Measurements from ENCODE around the gene ACSS3. TPM values are rescaled to one million over a fixed set of nuclear protein-coding genes. Genes with fewer than 3 reads are reported as not detected.

Gene ACSS3
- total and polyA plus RNA-seq, 4 donors: 18.2 to 94.3 (median 32.5) TPM

- TF ChIP-seq, protein P1, sequence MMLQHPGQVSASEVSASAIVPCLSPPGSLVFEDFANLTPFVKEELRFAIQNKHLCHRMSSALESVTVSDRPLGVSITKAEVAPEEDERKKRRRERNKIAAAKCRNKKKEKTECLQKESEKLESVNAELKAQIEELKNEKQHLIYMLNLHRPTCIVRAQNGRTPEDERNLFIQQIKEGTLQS (IDR thresholded peaks at IDR 0.05): peak; percentile 65
- TF ChIP-seq TAF1 (conservative IDR thresholded peaks at IDR 0.05) (no peak), MAX (IDR thresholded peaks at IDR 0.05) (peak; percentile 68), RXRA (IDR thresholded peaks at IDR 0.05) (peak; percentile 74 to 79), NR2F2 (IDR thresholded peaks at IDR 0.05) (no peak), SP1 (IDR thresholded peaks at IDR 0.05) (peak; percentile 61), HNF4G (IDR thresholded peaks at IDR 0.05) (no peak)
- TF ChIP-seq, protein P2, sequence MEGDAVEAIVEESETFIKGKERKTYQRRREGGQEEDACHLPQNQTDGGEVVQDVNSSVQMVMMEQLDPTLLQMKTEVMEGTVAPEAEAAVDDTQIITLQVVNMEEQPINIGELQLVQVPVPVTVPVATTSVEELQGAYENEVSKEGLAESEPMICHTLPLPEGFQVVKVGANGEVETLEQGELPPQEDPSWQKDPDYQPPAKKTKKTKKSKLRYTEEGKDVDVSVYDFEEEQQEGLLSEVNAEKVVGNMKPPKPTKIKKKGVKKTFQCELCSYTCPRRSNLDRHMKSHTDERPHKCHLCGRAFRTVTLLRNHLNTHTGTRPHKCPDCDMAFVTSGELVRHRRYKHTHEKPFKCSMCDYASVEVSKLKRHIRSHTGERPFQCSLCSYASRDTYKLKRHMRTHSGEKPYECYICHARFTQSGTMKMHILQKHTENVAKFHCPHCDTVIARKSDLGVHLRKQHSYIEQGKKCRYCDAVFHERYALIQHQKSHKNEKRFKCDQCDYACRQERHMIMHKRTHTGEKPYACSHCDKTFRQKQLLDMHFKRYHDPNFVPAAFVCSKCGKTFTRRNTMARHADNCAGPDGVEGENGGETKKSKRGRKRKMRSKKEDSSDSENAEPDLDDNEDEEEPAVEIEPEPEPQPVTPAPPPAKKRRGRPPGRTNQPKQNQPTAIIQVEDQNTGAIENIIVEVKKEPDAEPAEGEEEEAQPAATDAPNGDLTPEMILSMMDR (IDR thresholded peaks at IDR 0.05; ENCODE audit: low read depth, low read length, missing input control): no peak
These were observed 43.1 kb downstream of the ACSS3 start (continued) for GRCh38 chr12:81120961-81121360.

DNA sequence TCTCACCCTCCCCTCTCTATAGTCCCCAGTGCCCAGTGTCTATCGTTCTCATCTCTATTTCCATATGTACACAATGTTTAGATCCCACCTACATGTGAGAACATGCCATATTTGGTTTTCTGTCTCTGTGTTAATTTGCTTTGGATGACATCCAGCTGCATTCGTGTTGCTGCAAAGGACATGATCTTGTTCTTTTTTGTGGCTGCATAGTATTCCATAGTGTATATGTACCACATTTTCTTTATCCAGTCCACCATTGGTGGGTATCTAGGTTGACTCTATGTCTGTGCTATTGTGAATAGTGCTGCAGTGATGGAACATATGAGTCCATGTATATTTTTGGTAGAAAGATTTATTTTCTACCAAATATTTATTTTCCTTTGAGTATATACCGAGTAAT is 45.7 kb downstream of the ACSS3 start:
- TF ChIP-seq NR2F2 (IDR thresholded peaks at IDR 0.05) (no peak), HNF4G (IDR thresholded peaks at IDR 0.05) (no peak), HNF4A (conservative IDR thresholded peaks at IDR 0.05) (no peak), EGR1 (IDR thresholded peaks at IDR 0.05; ENCODE audit: low read depth in 2 of 2) (no peak), RXRA (IDR thresholded peaks at IDR 0.05) (no peak), FOXA1 (IDR thresholded peaks at IDR 0.05) (no peak)
- TF ChIP-seq, protein P1 (IDR thresholded peaks at IDR 0.05): no peak
- 72% methylated on average over 3 of the region's 3 CpGs for WGBS
- no peak overlapping the region for H3K4me3 ChIP-seq (ENCODE audit: low read depth in 1 of 3, low read length in 3 of 3)

DNA sequence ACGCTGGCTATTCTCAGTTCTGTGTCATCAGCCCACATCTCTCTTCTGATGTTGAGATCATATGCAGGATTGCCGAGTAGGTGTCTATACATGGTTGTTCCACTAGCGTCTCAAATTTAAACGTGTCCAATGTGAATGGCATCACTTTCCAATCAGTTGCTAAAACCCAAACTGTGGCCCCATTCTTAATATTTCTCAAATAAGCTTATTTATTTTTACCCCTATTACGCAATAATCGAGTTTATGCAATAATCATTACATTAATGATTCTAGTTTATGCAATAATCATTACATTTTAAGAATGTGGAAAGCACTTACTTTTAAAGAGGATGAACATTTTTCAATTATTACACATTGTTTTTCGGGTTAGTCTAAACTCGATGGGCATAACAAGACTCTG is 47.8 kb downstream of the ACSS3 start:
- no peaks in the 10 kb centered on the region for H3K36me3 ChIP-seq (ENCODE audit: control insufficient read depth in 4 of 4, insufficient read depth in 3 of 4, low read depth in 1 of 4, low read length in 3 of 4)
- WGBS: 91% methylated on average over 8 of the region's 8 CpGs
- TF ChIP-seq GABPA (IDR thresholded peaks at IDR 0.05 in 1 of 2, conservative IDR thresholded peaks at IDR 0.05 in 1 of 2) (no peak), ZBTB33 (IDR thresholded peaks at IDR 0.05) (no peak), HNF4G (IDR thresholded peaks at IDR 0.05) (no peak), FOXA1 (IDR thresholded peaks at IDR 0.05) (no peak), NR2F2 (IDR thresholded peaks at IDR 0.05) (no peak), JUND (IDR thresholded peaks at IDR 0.05) (no peak), EGR1 (IDR thresholded peaks at IDR 0.05; ENCODE audit: low read depth in 2 of 2) (no peak), SP1 (IDR thresholded peaks at IDR 0.05) (no peak), TAF1 (conservative IDR thresholded peaks at IDR 0.05) (no peak), HNF4A (conservative IDR thresholded peaks at IDR 0.05) (no peak), FOXA2 (IDR thresholded peaks at IDR 0.05) (no peak), RXRA (IDR thresholded peaks at IDR 0.05) (no peak)
- TF ChIP-seq, protein P2 (IDR thresholded peaks at IDR 0.05; ENCODE audit: low read depth, low read length, missing input control): no peak
- H3K4me3 ChIP-seq (ENCODE audit: low read depth in 1 of 3, low read length in 3 of 3): no peak overlapping the region
- peaks cover 2 to 12% (median 5%) of the 10 kb centered on the region in 4 donors for H3K4me1 ChIP-seq (ENCODE audit: control insufficient read depth in 4 of 4, insufficient read depth in 4 of 4, low read length in 3 of 4)
- no peak overlapping the region for H3K27ac ChIP-seq (ENCODE audit: low read depth in 1 of 2, low read length in 2 of 2)
- H3K9me3 ChIP-seq (ENCODE audit: control insufficient read depth in 4 of 4, low read length in 3 of 4): no peaks in the 10 kb centered on the region
- DNase-seq (ENCODE audit: low spot score): no peak
- H3K27me3 ChIP-seq (ENCODE audit: control insufficient read depth in 4 of 4, insufficient read depth in 4 of 4, low read length in 3 of 4): no peaks in the 10 kb centered on the region
- no peak overlapping the region for H3K9ac ChIP-seq (ENCODE audit: low read depth in 1 of 2, low read length in 2 of 2)

More for the DNA sequence above, 45.7 kb downstream of the ACSS3 start:
- no peaks in the 10 kb centered on the region for H3K9me3 ChIP-seq (ENCODE audit: control insufficient read depth in 4 of 4, low read length in 3 of 4)
- no peak for DNase-seq (ENCODE audit: low spot score)
- no peak overlapping the region for H3K27ac ChIP-seq (ENCODE audit: low read depth in 1 of 2, low read length in 2 of 2)
- H3K4me1 ChIP-seq (ENCODE audit: control insufficient read depth in 4 of 4, insufficient read depth in 4 of 4, low read length in 3 of 4): peaks cover 0 to 11% (median 6%) of the 10 kb centered on the region in 4 donors
- no peaks in the 10 kb centered on the region for H3K27me3 ChIP-seq (ENCODE audit: control insufficient read depth in 4 of 4, insufficient read depth in 4 of 4, low read length in 3 of 4)
- H3K9ac ChIP-seq (ENCODE audit: low read depth in 1 of 2, low read length in 2 of 2): no peak overlapping the region
- H3K36me3 ChIP-seq (ENCODE audit: control insufficient read depth in 4 of 4, insufficient read depth in 3 of 4, low read depth in 1 of 4, low read length in 3 of 4): no peaks in the 10 kb centered on the region

All from liver (tissue), 9 donors.